GM18870 (cell line): Measurements from ENCODE around the gene MAPKAPK2.

Experiments
- ATAC-seq: cut with Tn5 transposase; IDR thresholded peaks from one replicate; pipeline ENCODE4 v1.9.1; 2021; ENCODE audit warnings: moderate library complexity; ENCODE audit not compliant: unreplicated experiment

Gene MAPKAPK2

GRCh38 chr1:206681359-206681758 lies 3.3 kb upstream of the MAPKAPK2 start:
- no peak for ATAC-seq

DNA sequence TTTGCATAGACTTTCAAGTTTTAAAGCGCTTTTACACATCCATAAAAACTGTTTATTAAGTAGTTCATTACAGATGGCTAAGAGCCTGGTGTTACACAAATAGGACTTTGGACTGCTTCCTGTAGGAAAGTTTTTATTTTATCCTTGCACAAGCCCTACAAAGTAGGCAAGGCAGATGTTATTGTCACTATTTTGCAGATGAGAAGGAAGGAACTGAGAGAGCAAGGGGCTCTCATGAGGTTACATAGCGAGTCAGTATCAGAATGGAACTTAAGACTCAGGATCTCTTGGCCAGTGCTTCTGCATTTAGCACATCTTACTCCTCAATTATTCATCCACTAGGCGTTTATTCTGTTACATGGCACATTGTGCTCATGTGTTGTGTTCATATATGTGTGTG lies 2.6 kb upstream of the MAPKAPK2 start:
- ATAC-seq = no peak

DNA sequence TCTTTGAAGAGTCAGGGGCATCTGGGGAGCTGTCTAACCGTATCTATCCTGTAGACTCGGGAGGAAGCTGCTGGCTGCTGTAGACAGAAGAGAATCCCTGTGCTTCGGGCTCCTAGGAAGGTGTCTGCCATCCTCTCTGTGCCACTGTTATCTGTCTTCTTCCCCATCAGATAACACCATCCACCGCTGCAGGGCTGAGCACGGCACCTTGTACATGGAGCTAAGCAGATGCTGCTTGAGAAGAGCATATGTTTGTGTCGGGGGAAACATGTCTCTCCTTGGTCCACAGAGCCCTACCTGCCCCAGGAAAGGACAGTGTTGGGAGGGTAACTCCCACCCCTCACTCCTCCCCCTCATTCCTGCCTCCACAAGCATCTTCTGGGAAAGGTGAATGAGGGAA lies 1.4 kb upstream of the MAPKAPK2 start:
- no peak for ATAC-seq

- ATAC-seq = no peak
Observed at GRCh38 chr1:206684003-206684402, 702 bp upstream of the MAPKAPK2 start.

DNA sequence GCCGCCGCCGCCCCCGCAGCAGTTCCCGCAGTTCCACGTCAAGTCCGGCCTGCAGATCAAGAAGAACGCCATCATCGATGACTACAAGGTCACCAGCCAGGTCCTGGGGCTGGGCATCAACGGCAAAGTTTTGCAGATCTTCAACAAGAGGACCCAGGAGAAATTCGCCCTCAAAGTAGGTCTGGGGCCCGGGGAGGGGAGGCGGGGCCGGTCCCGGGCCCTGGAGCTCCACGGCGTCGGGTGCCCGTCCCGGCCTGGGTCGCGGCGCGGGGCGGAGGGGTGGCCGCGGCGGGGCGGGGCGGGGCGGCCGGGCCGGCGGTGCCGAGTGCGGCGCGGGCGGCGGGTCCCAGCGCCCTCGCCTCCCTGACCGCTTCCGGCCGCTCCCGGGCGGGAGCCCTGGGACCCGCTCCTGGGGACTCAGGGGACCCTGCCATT lies 646 bp downstream of the MAPKAPK2 start:
- no peak for ATAC-seq

DNA sequence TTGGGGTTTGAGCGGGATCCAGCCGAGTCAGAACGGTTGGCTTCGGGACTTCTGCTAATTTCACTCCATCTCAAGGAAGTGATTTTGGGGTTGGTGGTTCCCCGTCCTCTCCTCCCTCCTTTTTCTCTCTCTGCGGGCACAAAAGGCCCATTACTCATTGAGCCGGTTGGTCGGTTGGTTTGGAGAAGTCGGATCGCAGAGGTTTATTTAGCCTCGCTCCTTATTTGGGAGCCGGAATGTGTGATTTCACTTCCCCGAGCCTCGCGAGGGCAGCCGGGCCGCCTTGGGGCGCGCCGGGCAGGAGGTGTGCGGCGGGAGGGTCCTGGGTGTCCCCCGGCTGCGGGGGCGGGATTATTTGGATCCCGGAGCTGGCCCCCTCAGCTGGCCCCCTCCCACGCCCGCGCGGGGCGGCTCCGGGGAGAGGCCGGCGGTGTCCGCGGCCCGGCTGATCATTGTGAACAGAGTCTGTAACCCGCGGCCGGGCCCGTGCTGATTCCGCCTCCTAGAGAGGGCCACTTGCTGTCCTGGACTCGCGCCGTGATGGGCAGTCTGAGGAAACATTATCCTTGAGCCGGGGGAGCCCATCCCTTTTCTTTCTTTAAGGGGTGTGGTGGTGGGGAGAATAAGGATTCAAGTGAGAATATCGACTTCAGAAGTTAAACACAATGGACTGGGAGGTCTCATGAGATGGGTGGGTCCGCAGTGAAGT lies 1.2 kb downstream of the MAPKAPK2 start:
- no peak for ATAC-seq

DNA sequence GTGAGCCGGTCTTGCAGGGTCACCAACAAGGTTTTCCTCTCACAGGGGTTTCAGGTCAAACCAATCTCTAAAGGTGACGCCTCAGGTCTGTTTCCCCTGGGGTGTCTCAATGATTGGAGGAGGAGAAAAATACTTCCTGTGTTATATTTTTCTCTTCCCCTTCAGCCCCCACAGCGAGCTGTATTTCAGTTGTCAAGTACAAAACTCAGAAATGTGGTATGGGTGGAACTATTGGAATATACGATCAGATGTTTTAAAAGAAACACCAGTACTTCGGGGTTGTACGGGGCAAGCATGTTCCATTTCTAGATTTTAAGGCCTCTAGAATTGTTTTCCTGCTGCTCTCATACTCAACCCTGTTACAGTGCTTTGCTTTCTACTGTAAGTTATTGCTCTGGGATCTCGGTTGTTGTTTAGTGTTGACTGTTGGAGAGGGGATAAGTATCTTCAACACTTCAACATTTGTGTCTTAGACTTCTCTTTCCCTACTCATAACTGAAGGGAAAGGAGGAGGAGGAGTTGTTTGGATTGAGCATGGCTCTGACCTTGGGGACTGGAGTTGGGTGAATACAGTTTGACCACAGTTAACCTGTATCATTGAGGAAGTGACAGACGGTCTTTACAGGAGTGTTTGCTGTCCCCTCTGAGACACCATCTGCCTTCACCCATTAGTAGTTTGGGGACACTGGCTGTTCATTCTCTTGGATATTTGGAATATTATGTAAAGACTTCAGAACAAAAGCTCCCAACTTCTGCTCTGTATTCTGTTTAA lies 2.0 kb downstream of the MAPKAPK2 start:
- no peak for ATAC-seq

- ATAC-seq = no peak
Observed at GRCh38 chr1:206687251-206687914, 2.7 kb downstream of the MAPKAPK2 start.

GRCh38 chr1:206687915-206688442 lies 3.3 kb downstream of the MAPKAPK2 start:
- no peak for ATAC-seq

DNA sequence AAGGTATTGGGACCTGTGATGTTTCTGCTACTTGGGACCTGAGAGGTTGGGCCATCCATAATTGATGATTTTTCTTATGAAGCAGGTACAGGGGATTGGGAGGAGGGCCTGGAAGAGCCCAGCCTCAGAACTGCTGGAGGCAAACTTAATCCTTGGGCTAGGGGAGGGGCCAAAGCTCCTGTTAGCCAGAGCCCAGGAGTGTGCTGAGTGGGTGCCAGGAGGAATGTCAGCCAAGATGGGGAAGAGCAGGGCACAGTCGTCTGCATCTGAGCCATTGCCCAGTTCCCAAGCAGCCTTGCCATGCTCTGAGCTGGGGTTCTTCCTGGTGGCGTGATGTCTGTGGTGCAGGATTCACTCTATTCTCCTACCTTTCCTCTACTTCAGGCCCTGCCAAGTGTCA lies 5.8 kb downstream of the MAPKAPK2 start:
- ATAC-seq = no peak

- ATAC-seq = no peak
Observed at GRCh38 chr1:206691604-206692003, 6.9 kb downstream of the MAPKAPK2 start.

DNA sequence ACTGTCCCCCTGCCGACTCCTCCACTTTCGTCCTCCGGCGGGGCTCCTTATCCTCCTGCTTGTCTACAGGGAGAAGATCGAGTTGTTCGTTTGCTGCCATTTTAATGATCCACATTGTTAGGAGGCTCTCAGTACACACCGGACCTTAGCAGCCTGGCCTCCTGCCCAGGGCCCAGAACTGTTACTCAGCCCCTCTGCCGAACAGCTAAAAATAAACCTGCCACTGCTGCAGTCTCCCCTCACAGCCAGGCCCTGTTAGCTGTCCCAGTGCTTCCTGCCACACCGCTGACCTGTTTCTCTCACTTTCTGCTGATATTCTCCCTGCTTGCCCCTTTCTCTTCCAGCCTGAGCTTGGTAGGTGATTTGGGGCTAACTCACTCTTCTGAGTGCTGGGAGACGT lies 8.3 kb downstream of the MAPKAPK2 start:
- no peak for ATAC-seq

DNA sequence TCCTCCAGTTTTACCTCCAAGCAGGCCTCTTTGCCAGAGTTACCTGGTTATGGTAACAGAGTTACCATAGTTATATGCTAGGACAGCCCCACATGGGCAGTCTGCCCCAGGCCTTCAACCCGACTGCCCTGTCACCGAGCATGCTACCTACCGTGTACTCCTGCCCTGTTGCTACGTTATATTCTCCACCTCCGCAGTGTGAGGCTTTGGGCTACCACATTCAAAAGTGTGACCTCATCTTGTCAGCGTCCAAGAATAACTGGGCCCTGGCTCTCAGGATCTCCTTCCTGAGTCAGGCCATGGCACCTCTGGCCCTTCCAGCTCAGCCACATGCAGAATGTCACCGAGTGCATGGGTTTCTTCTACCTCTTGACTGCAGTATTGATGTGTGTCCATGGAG lies 8.9 kb downstream of the MAPKAPK2 start:
- ATAC-seq = no peak

DNA sequence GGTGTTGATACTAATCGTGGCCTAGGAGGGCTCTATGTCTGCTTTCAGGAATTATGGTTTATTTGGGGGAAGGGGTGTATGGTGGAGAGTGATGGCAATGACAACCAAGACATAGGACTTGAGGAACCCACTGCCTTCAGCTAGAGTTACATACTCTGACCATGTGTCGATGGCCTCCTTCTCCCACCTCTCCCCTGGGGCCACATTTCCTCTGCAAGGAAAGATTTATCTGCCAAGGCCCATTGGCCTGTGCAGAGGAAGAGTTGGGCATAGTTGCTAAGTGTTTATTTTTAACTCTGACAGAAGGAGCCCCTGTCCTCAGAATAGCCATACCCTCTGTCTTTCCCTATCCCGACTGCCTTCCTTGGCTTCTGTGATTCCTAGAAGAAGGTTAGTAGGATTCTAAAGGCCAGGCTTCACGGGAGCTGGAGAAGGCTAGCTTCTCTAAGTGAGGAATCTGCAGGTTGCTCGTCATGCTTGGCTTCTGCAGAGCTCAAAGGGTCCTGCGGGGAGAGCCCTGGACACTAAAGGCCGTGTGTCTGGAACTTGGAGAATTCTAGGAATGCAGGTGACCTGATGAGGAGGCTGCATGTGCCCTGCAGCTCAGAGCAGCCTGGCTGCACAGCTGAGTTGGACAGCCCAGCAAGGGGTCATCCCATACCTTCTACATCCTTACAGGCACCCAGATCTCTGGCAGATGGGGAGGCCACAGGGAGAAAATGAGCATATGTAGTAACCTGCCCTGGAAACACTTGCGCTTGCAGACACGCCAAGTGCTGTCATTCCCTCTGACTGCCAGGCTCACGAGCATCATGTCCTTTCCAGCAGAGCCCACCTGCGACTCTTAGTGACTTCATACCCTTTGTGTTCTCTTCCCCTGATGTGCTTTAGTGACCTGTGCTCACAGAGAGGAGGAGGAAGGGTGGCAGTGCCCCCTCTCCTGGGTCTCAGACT lies 9.7 kb downstream of the MAPKAPK2 start:
- ATAC-seq = no peak

DNA sequence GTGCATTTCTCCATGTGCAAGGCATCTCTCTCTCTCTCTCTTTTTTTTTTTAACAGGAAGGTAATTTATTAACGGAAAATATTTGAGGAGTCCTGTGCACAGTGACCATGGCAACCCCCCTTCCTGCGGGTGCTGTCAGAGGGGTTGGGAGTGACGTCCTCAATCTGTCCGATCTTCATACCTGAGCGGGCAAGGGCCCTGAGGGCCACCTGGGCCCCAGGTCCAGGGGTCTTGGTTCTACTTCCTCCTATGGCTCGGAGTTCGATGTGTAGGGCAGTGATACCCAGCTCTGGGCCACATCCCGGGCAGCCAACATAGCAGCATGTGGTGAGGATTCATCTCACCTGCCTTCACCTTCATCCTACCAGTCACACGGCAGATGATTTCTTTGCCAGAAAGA lies 11.0 kb downstream of the MAPKAPK2 start:
- ATAC-seq = no peak

- no peak for ATAC-seq
Observed at GRCh38 chr1:206696812-206697585, 12.3 kb downstream of the MAPKAPK2 start.

GRCh38 chr1:206698011-206698410 lies 13.3 kb downstream of the MAPKAPK2 start:
- no peak for ATAC-seq

GRCh38 chr1:206699000-206699586 lies 14.4 kb downstream of the MAPKAPK2 start:
- no peak for ATAC-seq

DNA sequence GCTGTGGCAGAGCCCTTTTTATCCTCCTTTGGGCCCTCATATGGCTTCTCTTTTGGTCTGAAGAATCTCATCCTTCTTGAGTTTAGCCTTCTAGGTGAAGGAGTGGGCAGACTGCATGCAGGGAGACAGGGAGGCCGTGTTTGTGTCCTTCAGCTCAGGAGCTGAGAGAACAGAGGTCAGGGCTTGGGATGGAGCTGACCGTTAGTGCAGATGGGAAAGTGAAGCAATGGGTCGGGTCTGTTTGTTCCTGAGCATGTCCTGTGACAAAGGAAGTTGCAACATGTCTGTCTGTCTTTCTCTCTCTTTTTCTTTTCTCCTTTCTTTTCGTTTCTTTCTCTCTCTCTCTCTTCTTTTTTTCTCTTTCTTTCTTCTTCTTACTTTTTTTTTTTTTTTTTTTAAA lies 14.9 kb downstream of the MAPKAPK2 start:
- ATAC-seq = no peak
